Spinal cord (tissue), 10 donors: Measurements from ENCODE around the gene MTFMT. TPM values are rescaled to one million over a fixed set of nuclear protein-coding genes. Genes with fewer than 3 reads are reported as not detected.
"Not testable (repeated sequence)": the region's sequence is repeated elsewhere in the genome, so short reads cannot be mapped to it uniquely, and the experiment has no call there.

Source experiments
- DNase-seq, 6 donors: peaks; one replicate each; pipeline versions ENCODE4 v3.0.0 to v3.0.0-alpha.2; 2013 to 2015; ENCODE audit warnings: low spot score in 6 of 6, low read depth in 4 of 6
- H3K27ac ChIP-seq: one replicate; pipeline ENCODE4 v1.5.1; 2013; ENCODE audit warnings: low read depth, low read length, control low read depth
- H3K27me3 ChIP-seq: one replicate; pipeline ENCODE4 v1.6.1; 2013; ENCODE audit warnings: low read length; ENCODE audit not compliant: control insufficient read depth, insufficient read depth
- H3K36me3 ChIP-seq: one replicate; pipeline ENCODE4 v1.6.1; 2013; ENCODE audit warnings: low read length; ENCODE audit not compliant: control insufficient read depth, insufficient read depth
- H3K4me1 ChIP-seq: one replicate; pipeline ENCODE4 v1.6.1; 2013; ENCODE audit warnings: low read length; ENCODE audit not compliant: control insufficient read depth, insufficient read depth
- H3K4me3 ChIP-seq: one replicate; pipeline ENCODE4 v1.5.1; 2013; ENCODE audit warnings: low read depth, low read length, control low read depth
- H3K9me3 ChIP-seq: one replicate; pipeline ENCODE4 v1.6.1; 2013; ENCODE audit warnings: low read length; ENCODE audit not compliant: control insufficient read depth, insufficient read depth
- WGBS: methylation state at CpG from one replicate; pipeline ENCODE4 v1.1.5; 2013; ENCODE audit warnings: missing lambda C conversion rate; ENCODE audit not compliant: insufficient coverage; 5-methylcytosine and 5-hydroxymethylcytosine counted together
- polyA plus RNA-seq, 2 donors: library from polyadenylated mRNA; unstranded; fragments of 120-200 nt; gene quantifications; one replicate each; pipeline ENCODE4 v1.2.1, GENCODE V29; 2013; ENCODE audit not compliant: insufficient read length in 2 of 2
- total RNA-seq, 2 donors: library from RNA; depleted of rRNA in 1 of 2; stranded (reverse); fragments of 120-200 nt in 1 of 2; fragments of >200 nt in 1 of 2; gene quantifications; one replicate each; pipeline versions ENCODE4 v1.2.3 to v1.2.4, GENCODE V29; 2013 to 2014
- donor health status: healthy.

The MTFMT gene
- total and polyA plus RNA-seq, 4 donors: 14.9 to 19.7 (median 16.7) TPM

DNA sequence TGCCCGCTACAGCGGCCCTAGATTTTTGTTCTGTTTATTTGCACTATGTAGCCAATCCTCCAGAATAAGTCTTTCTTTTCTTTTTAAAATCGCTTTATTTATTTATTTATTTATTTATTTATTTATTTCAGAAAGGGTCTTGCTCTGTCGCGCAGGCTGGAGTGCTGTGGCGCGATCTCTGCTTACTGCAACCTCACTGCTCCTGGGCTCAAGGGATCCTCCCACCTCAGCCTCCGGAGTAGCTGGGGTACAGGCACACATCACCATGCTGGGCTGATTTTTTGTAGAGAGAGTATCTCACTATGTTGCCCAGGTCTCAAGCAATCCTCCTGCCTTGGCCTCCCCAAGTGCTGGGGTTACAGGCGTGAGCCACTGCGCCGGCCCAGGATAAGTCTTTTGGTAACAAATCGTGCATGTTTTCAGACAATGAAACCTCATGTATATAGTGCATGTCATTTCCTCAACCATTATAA lies 333 bp upstream of the MTFMT start:
- Histone ChIP-seq H3K9me3 (no peaks in the 10 kb centered on the region), H3K36me3 (peaks cover 7% of the 10 kb centered on the region), H3K4me1 (peaks cover 14% of the 10 kb centered on the region), H3K4me3 (peak overlapping the region; percentile 76), H3K27me3 (no peaks in the 10 kb centered on the region), H3K27ac (no peak overlapping the region)
- DNase-seq: no peak
- WGBS: 91% methylated on average over 4 of the region's 12 CpGs

GRCh38 chr15:65028338-65028737 lies 1.1 kb downstream of the MTFMT start:
- WGBS: 49% methylated on average over 8 of the region's 10 CpGs
- Histone ChIP-seq H3K9me3 (no peaks in the 10 kb centered on the region), H3K4me3 (peak overlapping the region; percentile 76), H3K36me3 (peaks cover 10% of the 10 kb centered on the region), H3K4me1 (peaks cover 14% of the 10 kb centered on the region), H3K27me3 (no peaks in the 10 kb centered on the region), H3K27ac (no peak overlapping the region)
- DNase-seq: no peak

DNA sequence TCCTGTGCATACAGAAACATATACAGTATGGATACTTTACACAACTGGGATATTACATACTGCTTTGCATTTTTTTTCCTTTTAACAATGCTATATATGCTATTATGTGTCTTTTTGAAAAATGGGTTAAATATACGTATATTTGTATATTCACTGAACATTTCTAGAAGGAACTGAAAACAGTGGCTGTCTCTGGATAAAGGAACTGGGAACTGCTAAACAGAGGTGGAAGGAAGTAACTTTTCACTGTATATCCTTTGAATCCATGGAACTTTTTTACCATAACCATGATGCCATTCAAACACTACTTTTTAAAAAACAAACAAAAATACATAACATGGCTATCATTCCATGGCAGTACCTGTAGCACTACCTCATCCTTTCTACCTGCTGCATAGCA lies 1.8 kb downstream of the MTFMT start:
- no peaks in the 10 kb centered on the region for H3K9me3 ChIP-seq
- no peak overlapping the region for H3K27ac ChIP-seq
- peaks cover 14% of the 10 kb centered on the region for H3K4me1 ChIP-seq
- H3K4me3 ChIP-seq: no peak overlapping the region
- DNase-seq: no peak
- H3K27me3 ChIP-seq: no peaks in the 10 kb centered on the region
- H3K36me3 ChIP-seq: peaks cover 12% of the 10 kb centered on the region
- WGBS: no CpG with 5 or more reads among the region's 1 CpG

GRCh38 chr15:65026756-65027155 lies 2.7 kb downstream of the MTFMT start:
- DNase-seq: no peak
- no CpG with 5 or more reads among the region's 6 CpGs for WGBS
- Histone ChIP-seq H3K36me3 (peaks cover 13% of the 10 kb centered on the region), H3K4me3 (no peak overlapping the region), H3K27me3 (no peaks in the 10 kb centered on the region), H3K27ac (no peak overlapping the region), H3K4me1 (peaks cover 14% of the 10 kb centered on the region), H3K9me3 (no peaks in the 10 kb centered on the region)

- Histone ChIP-seq H3K36me3 (peaks cover 18% of the 10 kb centered on the region), H3K27me3 (no peaks in the 10 kb centered on the region)
These were observed 8.0 kb downstream of the MTFMT start for GRCh38 chr15:65021488-65021887.

DNA sequence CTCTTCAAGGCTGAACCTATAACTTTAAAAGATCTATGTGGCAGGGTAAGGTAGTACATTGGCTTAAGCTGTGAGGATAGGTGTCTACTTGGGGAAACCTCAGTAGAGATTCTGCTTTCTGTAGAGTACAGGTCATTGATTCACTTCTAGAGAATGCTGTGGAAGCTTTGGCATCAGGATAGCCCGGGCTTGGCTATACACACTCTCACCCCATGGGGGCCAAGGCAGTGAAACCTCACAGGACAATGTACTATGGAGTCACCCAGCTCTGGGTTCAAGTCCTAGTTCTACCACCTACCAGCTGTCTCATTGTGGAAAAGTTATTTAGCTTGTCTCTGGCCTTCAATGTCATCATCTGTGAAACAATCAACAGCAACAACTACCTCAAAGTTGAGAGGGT lies 9.0 kb downstream of the MTFMT start:
- H3K9me3 ChIP-seq: no peaks in the 10 kb centered on the region
- WGBS: no CpG with 5 or more reads among the region's 1 CpG
- no peak overlapping the region for H3K4me3 ChIP-seq
- no peaks in the 10 kb centered on the region for H3K27me3 ChIP-seq
- no peak for DNase-seq
- H3K27ac ChIP-seq: no peak overlapping the region
- H3K4me1 ChIP-seq: no peaks in the 10 kb centered on the region
- H3K36me3 ChIP-seq: peaks cover 14% of the 10 kb centered on the region

More at GRCh38 chr15:65021488-65021887, 8.0 kb downstream of the MTFMT start:
- no peak overlapping the region for H3K4me3 ChIP-seq
- H3K27ac ChIP-seq: no peak overlapping the region
- H3K4me1 ChIP-seq: no peaks in the 10 kb centered on the region
- no peak for DNase-seq
- no peaks in the 10 kb centered on the region for H3K9me3 ChIP-seq

DNA sequence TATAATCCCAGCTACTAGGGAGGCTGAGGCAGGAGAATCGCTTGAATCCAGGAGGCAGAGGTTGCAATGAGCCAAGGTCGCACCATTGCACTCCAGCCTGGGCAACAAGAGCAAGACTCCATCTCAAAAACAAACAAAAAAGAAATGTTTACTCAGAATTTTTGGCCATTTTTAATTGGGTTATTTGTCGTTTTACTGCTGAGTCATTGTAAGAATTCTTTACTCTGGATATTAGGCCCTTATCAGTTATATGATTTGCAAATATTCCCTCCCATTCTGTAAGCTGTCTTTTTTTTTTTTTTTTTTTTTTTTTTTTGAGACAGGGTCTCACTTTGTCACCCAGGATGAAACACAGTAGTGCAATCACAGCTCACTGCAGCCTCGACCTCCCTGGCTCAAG lies 18.2 kb downstream of the MTFMT start:
- peaks cover 25% of the 10 kb centered on the region for H3K36me3 ChIP-seq
- WGBS: 100% methylated on average over 1 of the region's 4 CpGs
- not testable (repeated sequence) for H3K9me3 ChIP-seq, H3K4me3 ChIP-seq, DNase-seq, H3K4me1 ChIP-seq, H3K27ac ChIP-seq, H3K27me3 ChIP-seq

- Histone ChIP-seq H3K27ac (no peak overlapping the region), H3K4me3 (no peak overlapping the region), H3K36me3 (peaks cover 20% of the 10 kb centered on the region), H3K4me1 (no peaks in the 10 kb centered on the region), H3K9me3 (peaks cover 5% of the 10 kb centered on the region), H3K27me3 (no peaks in the 10 kb centered on the region)
- WGBS: 70% methylated on average over 1 of the region's 2 CpGs
- peak in 1 of 6 donors; percentile 9 for DNase-seq
These were observed 20.5 kb downstream of the MTFMT start for GRCh38 chr15:65008983-65009382.

- H3K27ac ChIP-seq: no peak overlapping the region
- DNase-seq: no peak
- no peaks in the 10 kb centered on the region for H3K9me3 ChIP-seq
- WGBS: 80% methylated on average over 1 of the region's 3 CpGs
- H3K36me3 ChIP-seq: peaks cover 14% of the 10 kb centered on the region
- no peaks in the 10 kb centered on the region for H3K27me3 ChIP-seq
- H3K4me3 ChIP-seq: no peak overlapping the region
- no peaks in the 10 kb centered on the region for H3K4me1 ChIP-seq
These were observed 22.6 kb downstream of the MTFMT start for GRCh38 chr15:65006876-65007275.

DNA sequence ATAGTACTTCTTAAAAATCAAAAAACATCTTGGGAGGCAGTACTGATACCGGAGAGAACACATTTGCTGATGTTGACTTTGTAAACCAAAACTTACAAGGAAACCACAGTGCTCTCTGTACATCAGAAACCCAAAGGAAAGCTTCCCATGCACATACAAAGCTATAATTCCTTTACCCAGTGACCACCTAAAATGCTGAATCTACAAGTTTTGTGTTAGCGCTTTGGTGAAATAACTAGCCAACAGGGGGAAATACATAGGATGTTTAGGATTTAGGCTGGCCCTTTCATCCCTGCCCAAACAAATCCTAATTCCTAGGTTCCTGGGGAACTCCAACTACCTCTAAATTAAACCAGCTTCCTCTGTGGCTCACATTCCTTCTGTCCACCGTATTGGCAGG lies 24.4 kb downstream of the MTFMT start:
- peaks cover 10% of the 10 kb centered on the region for H3K36me3 ChIP-seq
- no peaks in the 10 kb centered on the region for H3K27me3 ChIP-seq
- WGBS: no CpG with 5 or more reads among the region's 3 CpGs
- H3K4me3 ChIP-seq: no peak overlapping the region
- H3K27ac ChIP-seq: no peak overlapping the region
- H3K4me1 ChIP-seq: no peaks in the 10 kb centered on the region
- DNase-seq: no peak
- H3K9me3 ChIP-seq: no peaks in the 10 kb centered on the region
